Measurements from ENCODE around the gene CHMP4A. TPM values are rescaled to one million over a fixed set of nuclear protein-coding genes. Genes with fewer than 3 reads are reported as not detected.

Gene CHMP4A
- total and polyA plus RNA-seq, 2 of the 13 experiments (the other 11 are each of a cell fraction or from before 2014, with no cell fraction given), result 83.6 to 113 TPM

DNA sequence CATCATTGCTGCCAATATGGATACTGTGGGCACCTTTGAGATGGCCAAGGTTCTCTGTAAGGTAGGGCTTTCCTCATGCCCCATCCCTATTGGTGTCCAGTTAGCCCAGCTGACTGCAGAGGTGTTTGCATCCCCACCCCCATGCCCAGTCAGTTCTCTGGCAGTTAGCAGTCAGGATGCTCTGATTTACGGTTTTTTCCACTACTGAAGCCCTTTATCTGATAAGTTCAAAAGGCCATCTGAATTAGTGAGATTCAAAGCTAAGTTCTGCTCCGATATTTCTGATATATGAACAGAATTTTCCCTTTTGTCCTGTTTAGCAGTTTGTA lies 20.2 kb upstream of the CHMP4A start (continued):
- TF ChIP-seq ZFP37 (CRISPR knock-in tag; IDR thresholded peaks at IDR 0.05; ENCODE audit: borderline replicate concordance) (no peak), ZNF709 (CRISPR knock-in tag; IDR thresholded peaks at IDR 0.05) (peak; percentile 18; the same call in 1 of the 2 replicates), ZBTB21 (CRISPR knock-in tag; IDR thresholded peaks at IDR 0.05) (0 out of 2 replicates have a peak, but pooled peaks have one; percentile 12), ZNF615 (CRISPR knock-in tag; IDR thresholded peaks at IDR 0.05; ENCODE audit: borderline replicate concordance) (0 out of 2 replicates have a peak, but pooled peaks have one; percentile 52), MIER2 (CRISPR knock-in tag; IDR thresholded peaks at IDR 0.05) (no peak), ZNF124 (CRISPR knock-in tag; IDR thresholded peaks at IDR 0.05) (0 out of 2 replicates have a peak, but pooled peaks have one; percentile 9), ATF3 (CRISPR knock-in tag; IDR thresholded peaks at IDR 0.05) (0 out of 2 replicates have a peak, but pooled peaks have one; percentile 35), EED (CRISPR knock-in tag; IDR thresholded peaks at IDR 0.05) (no peak), PCBP2 (optimal IDR thresholded peaks at IDR 0.05; ENCODE audit: low read depth, low read length, poor library complexity, severe bottlenecking) (peak; percentile 48), HMG20B (CRISPR knock-in tag; conservative IDR thresholded peaks at IDR 0.05) (peak; percentile 62; the same call in 1 of the 2 replicates), ZNF577 (CRISPR knock-in tag; IDR thresholded peaks at IDR 0.05; ENCODE audit: borderline replicate concordance, low read depth) (no peak), CREB1 (IDR thresholded peaks at IDR 0.05) (no peak), CREB1 (CRISPR knock-in tag; IDR thresholded peaks at IDR 0.05) (no peak), TBX3 (IDR thresholded peaks at IDR 0.05; ENCODE audit: borderline replicate concordance) (peak; percentile 70; the same call in 1 of the 2 replicates), ZFYVE20 (CRISPR knock-in tag; IDR thresholded peaks at IDR 0.05; ENCODE audit: borderline replicate concordance, low read depth) (0 out of 2 replicates have a peak, but pooled peaks have one; percentile 44), HDAC2 (CRISPR knock-in tag; IDR thresholded peaks at IDR 0.05) (peak; percentile 23; the same call in 1 of the 2 replicates), BRCA1 (CRISPR knock-in tag; IDR thresholded peaks at IDR 0.05) (no peak)
- TF ChIP-seq, protein P1, sequence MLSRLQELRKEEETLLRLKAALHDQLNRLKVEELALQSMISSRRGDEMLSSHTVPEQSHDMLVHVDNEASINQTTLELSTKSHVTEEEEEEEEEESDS (CRISPR knock-in tag; IDR thresholded peaks at IDR 0.05; ENCODE audit: borderline replicate concordance), result no peak
- TF ChIP-seq, protein P2, sequence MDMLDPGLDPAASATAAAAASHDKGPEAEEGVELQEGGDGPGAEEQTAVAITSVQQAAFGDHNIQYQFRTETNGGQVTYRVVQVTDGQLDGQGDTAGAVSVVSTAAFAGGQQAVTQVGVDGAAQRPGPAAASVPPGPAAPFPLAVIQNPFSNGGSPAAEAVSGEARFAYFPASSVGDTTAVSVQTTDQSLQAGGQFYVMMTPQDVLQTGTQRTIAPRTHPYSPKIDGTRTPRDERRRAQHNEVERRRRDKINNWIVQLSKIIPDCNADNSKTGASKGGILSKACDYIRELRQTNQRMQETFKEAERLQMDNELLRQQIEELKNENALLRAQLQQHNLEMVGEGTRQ (IDR thresholded peaks at IDR 0.05; ENCODE audit: low read depth, low read length), result peak; percentile 17; the same call in 1 of the 2 replicates
- TF ChIP-seq, protein P2 (CRISPR knock-in tag; IDR thresholded peaks at IDR 0.05; ENCODE audit: borderline replicate concordance), result no peak
- TF ChIP-seq, protein P3, sequence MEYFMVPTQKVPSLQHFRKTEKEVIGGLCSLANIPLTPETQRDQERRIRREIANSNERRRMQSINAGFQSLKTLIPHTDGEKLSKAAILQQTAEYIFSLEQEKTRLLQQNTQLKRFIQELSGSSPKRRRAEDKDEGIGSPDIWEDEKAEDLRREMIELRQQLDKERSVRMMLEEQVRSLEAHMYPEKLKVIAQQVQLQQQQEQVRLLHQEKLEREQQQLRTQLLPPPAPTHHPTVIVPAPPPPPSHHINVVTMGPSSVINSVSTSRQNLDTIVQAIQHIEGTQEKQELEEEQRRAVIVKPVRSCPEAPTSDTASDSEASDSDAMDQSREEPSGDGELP (IDR thresholded peaks at IDR 0.05; ENCODE audit: borderline replicate concordance, low read depth), result peak; percentile 94
- TF ChIP-seq, protein P4, sequence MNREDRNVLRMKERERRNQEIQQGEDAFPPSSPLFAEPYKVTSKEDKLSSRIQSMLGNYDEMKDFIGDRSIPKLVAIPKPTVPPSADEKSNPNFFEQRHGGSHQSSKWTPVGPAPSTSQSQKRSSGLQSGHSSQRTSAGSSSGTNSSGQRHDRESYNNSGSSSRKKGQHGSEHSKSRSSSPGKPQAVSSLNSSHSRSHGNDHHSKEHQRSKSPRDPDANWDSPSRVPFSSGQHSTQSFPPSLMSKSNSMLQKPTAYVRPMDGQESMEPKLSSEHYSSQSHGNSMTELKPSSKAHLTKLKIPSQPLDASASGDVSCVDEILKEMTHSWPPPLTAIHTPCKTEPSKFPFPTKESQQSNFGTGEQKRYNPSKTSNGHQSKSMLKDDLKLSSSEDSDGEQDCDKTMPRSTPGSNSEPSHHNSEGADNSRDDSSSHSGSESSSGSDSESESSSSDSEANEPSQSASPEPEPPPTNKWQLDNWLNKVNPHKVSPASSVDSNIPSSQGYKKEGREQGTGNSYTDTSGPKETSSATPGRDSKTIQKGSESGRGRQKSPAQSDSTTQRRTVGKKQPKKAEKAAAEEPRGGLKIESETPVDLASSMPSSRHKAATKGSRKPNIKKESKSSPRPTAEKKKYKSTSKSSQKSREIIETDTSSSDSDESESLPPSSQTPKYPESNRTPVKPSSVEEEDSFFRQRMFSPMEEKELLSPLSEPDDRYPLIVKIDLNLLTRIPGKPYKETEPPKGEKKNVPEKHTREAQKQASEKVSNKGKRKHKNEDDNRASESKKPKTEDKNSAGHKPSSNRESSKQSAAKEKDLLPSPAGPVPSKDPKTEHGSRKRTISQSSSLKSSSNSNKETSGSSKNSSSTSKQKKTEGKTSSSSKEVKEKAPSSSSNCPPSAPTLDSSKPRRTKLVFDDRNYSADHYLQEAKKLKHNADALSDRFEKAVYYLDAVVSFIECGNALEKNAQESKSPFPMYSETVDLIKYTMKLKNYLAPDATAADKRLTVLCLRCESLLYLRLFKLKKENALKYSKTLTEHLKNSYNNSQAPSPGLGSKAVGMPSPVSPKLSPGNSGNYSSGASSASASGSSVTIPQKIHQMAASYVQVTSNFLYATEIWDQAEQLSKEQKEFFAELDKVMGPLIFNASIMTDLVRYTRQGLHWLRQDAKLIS (CRISPR knock-in tag; IDR thresholded peaks at IDR 0.05), result 0 out of 2 replicates have a peak, but pooled peaks have one; percentile 3
- TF ChIP-seq, protein P5, sequence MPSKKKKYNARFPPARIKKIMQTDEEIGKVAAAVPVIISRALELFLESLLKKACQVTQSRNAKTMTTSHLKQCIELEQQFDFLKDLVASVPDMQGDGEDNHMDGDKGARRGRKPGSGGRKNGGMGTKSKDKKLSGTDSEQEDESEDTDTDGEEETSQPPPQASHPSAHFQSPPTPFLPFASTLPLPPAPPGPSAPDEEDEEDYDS (CRISPR knock-in tag; IDR thresholded peaks at IDR 0.05), result 0 out of 2 replicates have a peak, but pooled peaks have one; percentile 13

Measured in HepG2 (cell line).